ENCODE data around the gene BCL2. TPM values are rescaled to one million over a fixed set of nuclear protein-coding genes. Genes with fewer than 3 reads are reported as not detected.

Gene BCL2
- total RNA-seq, 1 donor from 2014 or later, result 4.9 TPM

DNA sequence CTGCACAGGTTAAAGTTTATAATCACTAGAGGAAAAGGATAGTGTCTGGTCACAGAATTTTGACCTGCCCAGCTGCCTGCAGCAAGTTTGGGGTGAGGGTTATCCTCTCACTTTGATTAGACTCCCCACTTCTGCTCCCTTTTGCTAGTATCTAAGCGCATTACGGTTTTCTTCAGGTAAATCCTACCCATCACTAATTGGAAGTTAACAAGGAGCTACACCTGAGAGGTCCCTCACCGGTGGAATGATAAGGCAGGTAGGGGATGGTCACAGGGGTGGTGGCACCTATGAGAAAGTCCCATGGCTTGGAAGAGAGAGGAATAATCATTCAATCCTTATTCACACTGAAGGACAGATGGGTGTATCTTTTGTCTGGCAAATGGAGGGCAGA lies 7.6 kb downstream of the BCL2 start:
- Histone ChIP-seq H3K9me3 (ENCODE audit: low read depth) (no peaks in the 10 kb centered on the region), H3K4me1 (peaks cover 11% of the 10 kb centered on the region), H3K4me3 (no peak overlapping the region), H3K27me3 (peaks cover 14% of the 10 kb centered on the region), H3K79me2 (ENCODE audit: low read depth) (no peaks in the 10 kb centered on the region), H3K9ac (no peak overlapping the region), H3K36me3 (no peaks in the 10 kb centered on the region), H4K20me1 (ENCODE audit: low read depth) (no peaks in the 10 kb centered on the region), H2AFZ (replicated peaks) (no peak overlapping the region), H3F3A (ENCODE audit: low read depth) (no peaks in the 10 kb centered on the region), H3K4me2 (no peak overlapping the region), H3K27ac (no peak overlapping the region)
- no peak for TF ChIP-seq EZH2 (IDR thresholded peaks at IDR 0.05)
- TF ChIP-seq, protein P1, sequence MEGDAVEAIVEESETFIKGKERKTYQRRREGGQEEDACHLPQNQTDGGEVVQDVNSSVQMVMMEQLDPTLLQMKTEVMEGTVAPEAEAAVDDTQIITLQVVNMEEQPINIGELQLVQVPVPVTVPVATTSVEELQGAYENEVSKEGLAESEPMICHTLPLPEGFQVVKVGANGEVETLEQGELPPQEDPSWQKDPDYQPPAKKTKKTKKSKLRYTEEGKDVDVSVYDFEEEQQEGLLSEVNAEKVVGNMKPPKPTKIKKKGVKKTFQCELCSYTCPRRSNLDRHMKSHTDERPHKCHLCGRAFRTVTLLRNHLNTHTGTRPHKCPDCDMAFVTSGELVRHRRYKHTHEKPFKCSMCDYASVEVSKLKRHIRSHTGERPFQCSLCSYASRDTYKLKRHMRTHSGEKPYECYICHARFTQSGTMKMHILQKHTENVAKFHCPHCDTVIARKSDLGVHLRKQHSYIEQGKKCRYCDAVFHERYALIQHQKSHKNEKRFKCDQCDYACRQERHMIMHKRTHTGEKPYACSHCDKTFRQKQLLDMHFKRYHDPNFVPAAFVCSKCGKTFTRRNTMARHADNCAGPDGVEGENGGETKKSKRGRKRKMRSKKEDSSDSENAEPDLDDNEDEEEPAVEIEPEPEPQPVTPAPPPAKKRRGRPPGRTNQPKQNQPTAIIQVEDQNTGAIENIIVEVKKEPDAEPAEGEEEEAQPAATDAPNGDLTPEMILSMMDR (IDR thresholded peaks at IDR 0.05), result no peak
- Mint-ChIP-seq H3K9me3 (no peaks in the 10 kb centered on the region), H3K27me3 (ENCODE audit: insufficient read depth, low read depth) (no peaks in the 10 kb centered on the region), H3K27ac (no peak overlapping the region), H3K4me1 (peaks cover 16% of the 10 kb centered on the region), H3K4me3 (no peak overlapping the region), H3K36me3 (peaks cover 16% of the 10 kb centered on the region)
- DNase-seq (ENCODE audit: low spot score), result no peak

- H3K4me3 ChIP-seq, result no peak overlapping the region
- TF ChIP-seq EZH2phosphoT487 (IDR thresholded peaks at IDR 0.05) (no peak), EZH2 (IDR thresholded peaks at IDR 0.05) (no peak)
- TF ChIP-seq, protein P1 (IDR thresholded peaks at IDR 0.05), result no peak
- H2AFZ ChIP-seq (replicated peaks), result no peak overlapping the region
- H3K27me3 Mint-ChIP-seq (ENCODE audit: insufficient read depth, low read depth), result no peaks in the 10 kb centered on the region
- H3K4me1 Mint-ChIP-seq, result peaks cover 13% of the 10 kb centered on the region
- no peak overlapping the region for H3K4me2 ChIP-seq
- H3K9ac ChIP-seq, result no peak overlapping the region
- no peak overlapping the region for H3K4me3 Mint-ChIP-seq
- H3F3A ChIP-seq (ENCODE audit: low read depth), result no peaks in the 10 kb centered on the region
- H3K4me1 ChIP-seq, result peaks cover 11% of the 10 kb centered on the region
- no peak overlapping the region for H3K27ac ChIP-seq
- H3K9me3 Mint-ChIP-seq, result no peaks in the 10 kb centered on the region
- peaks cover 7% of the 10 kb centered on the region for H3K27me3 ChIP-seq
- no peak for DNase-seq (ENCODE audit: low spot score)
- H3K9me3 ChIP-seq (ENCODE audit: low read depth), result no peaks in the 10 kb centered on the region
- H3K27ac Mint-ChIP-seq, result no peak overlapping the region
- no peaks in the 10 kb centered on the region for H3K36me3 ChIP-seq
- peaks cover 16% of the 10 kb centered on the region for H3K36me3 Mint-ChIP-seq
- no peaks in the 10 kb centered on the region for H3K79me2 ChIP-seq (ENCODE audit: low read depth)
- no peaks in the 10 kb centered on the region for H4K20me1 ChIP-seq (ENCODE audit: low read depth)
Measured at GRCh38 chr18:63311118-63312018, 8.2 kb downstream of the BCL2 start.

GRCh38 chr18:63309422-63309821 lies 10.1 kb downstream of the BCL2 start:
- Histone ChIP-seq H2AFZ (replicated peaks) (no peak overlapping the region), H3F3A (ENCODE audit: low read depth) (no peaks in the 10 kb centered on the region), H3K27ac (no peak overlapping the region), H3K27me3 (no peaks in the 10 kb centered on the region), H4K20me1 (ENCODE audit: low read depth) (no peaks in the 10 kb centered on the region), H3K9me3 (ENCODE audit: low read depth) (no peaks in the 10 kb centered on the region), H3K4me3 (no peak overlapping the region), H3K9ac (no peak overlapping the region), H3K4me2 (no peak overlapping the region), H3K4me1 (peaks cover 17% of the 10 kb centered on the region), H3K79me2 (ENCODE audit: low read depth) (no peaks in the 10 kb centered on the region), H3K36me3 (no peaks in the 10 kb centered on the region)
- Mint-ChIP-seq H3K4me1 (peaks cover 10% of the 10 kb centered on the region), H3K9me3 (no peaks in the 10 kb centered on the region), H3K36me3 (peaks cover 16% of the 10 kb centered on the region), H3K4me3 (no peak overlapping the region), H3K27ac (no peak overlapping the region), H3K27me3 (ENCODE audit: insufficient read depth, low read depth) (no peaks in the 10 kb centered on the region)
- TF ChIP-seq EZH2phosphoT487 (IDR thresholded peaks at IDR 0.05), result no peak
- TF ChIP-seq, protein P1 (IDR thresholded peaks at IDR 0.05), result no peak
- no peak for TF ChIP-seq EZH2 (IDR thresholded peaks at IDR 0.05)
- no peak for DNase-seq (ENCODE audit: low spot score)
